ENCODE results near the gene CCDC57. TPM values are rescaled to one million over a fixed set of nuclear protein-coding genes. Genes with fewer than 3 reads are reported as not detected.

The CCDC57 gene
- total RNA-seq, 2 donors from 2014 or later = 19.4 to 58.1 TPM

DNA sequence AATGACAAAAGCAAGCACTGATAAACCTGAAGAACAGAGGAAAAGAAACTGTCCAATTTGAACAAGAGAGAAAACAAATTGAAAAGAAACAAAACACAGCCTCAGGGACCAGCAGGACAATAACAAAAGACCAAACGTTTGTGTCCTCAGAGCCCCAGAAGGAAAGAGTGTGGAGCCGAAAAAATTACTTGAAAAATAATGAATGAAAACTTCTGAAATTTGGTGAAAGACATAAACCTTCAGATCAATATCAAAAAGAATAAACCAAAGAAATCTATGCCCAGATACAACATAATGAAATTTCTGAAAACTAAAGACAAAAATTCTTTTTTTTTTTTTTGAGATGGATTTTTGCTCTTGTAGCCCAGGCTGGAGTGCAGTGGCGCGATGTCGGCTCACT is 45.6 kb downstream of the CCDC57 start:
- DNase-seq (ENCODE audit: low spot score) (no peak), ATAC-seq (ENCODE audit: insufficient number of reproducible peaks, low FRiP score, low read depth) (no peak)
- H3K36me3 ChIP-seq = peaks cover 7% of the 10 kb centered on the region
- no peak overlapping the region for H3K27ac ChIP-seq
- H3K27me3 ChIP-seq (replicated peaks; ENCODE audit: insufficient read depth) = no peaks in the 10 kb centered on the region
- no peak for TF ChIP-seq CTCF (IDR thresholded peaks at IDR 0.05)
- no peaks in the 10 kb centered on the region for H3K4me1 ChIP-seq (ENCODE audit: control insufficient read depth in 1 of 2, low read depth in 2 of 2)
- no peaks in the 10 kb centered on the region for H3K9me3 ChIP-seq
- no peak overlapping the region for H3K4me3 ChIP-seq

GRCh38 chr17:82164853-82165252 is 47.8 kb downstream of the CCDC57 start:
- Histone ChIP-seq H3K27ac (no peak overlapping the region), H3K36me3 (no peaks in the 10 kb centered on the region), H3K9me3 (no peaks in the 10 kb centered on the region), H3K4me1 (ENCODE audit: control insufficient read depth in 1 of 2, low read depth in 2 of 2) (no peaks in the 10 kb centered on the region), H3K4me3 (no peak overlapping the region), H3K27me3 (replicated peaks; ENCODE audit: insufficient read depth) (no peaks in the 10 kb centered on the region)
- DNase-seq (ENCODE audit: low spot score) (no peak), ATAC-seq (ENCODE audit: insufficient number of reproducible peaks, low FRiP score, low read depth) (no peak)
- TF ChIP-seq CTCF (IDR thresholded peaks at IDR 0.05) = no peak

- no peak for TF ChIP-seq CTCF (IDR thresholded peaks at IDR 0.05)
- Histone ChIP-seq H3K4me1 (ENCODE audit: control insufficient read depth in 1 of 2, low read depth in 2 of 2) (no peaks in the 10 kb centered on the region), H3K9me3 (no peaks in the 10 kb centered on the region), H3K27ac (no peak overlapping the region), H3K36me3 (no peaks in the 10 kb centered on the region), H3K27me3 (replicated peaks; ENCODE audit: insufficient read depth) (no peaks in the 10 kb centered on the region), H3K4me3 (no peak overlapping the region)
- ATAC-seq (ENCODE audit: insufficient number of reproducible peaks, low FRiP score, low read depth) (no peak), DNase-seq (ENCODE audit: low spot score) (no peak)
Measured at GRCh38 chr17:82161216-82161615, 51.4 kb downstream of the CCDC57 start.

- Histone ChIP-seq H3K4me3 (no peak overlapping the region), H3K9me3 (no peaks in the 10 kb centered on the region), H3K36me3 (no peaks in the 10 kb centered on the region), H3K27me3 (replicated peaks; ENCODE audit: insufficient read depth) (no peaks in the 10 kb centered on the region), H3K27ac (no peak overlapping the region), H3K4me1 (ENCODE audit: control insufficient read depth in 1 of 2, low read depth in 2 of 2) (no peaks in the 10 kb centered on the region)
- no peak for TF ChIP-seq CTCF (IDR thresholded peaks at IDR 0.05)
- DNase-seq (ENCODE audit: low spot score) = no peak
- no peak for ATAC-seq (ENCODE audit: insufficient number of reproducible peaks, low FRiP score, low read depth)
Measured at GRCh38 chr17:82160075-82160474, 52.6 kb downstream of the CCDC57 start.

GRCh38 chr17:82158825-82159224 is 53.8 kb downstream of the CCDC57 start:
- Histone ChIP-seq H3K4me3 (no peak overlapping the region), H3K4me1 (ENCODE audit: control insufficient read depth in 1 of 2, low read depth in 2 of 2) (no peaks in the 10 kb centered on the region), H3K27me3 (replicated peaks; ENCODE audit: insufficient read depth) (no peaks in the 10 kb centered on the region), H3K36me3 (no peaks in the 10 kb centered on the region), H3K9me3 (no peaks in the 10 kb centered on the region), H3K27ac (no peak overlapping the region)
- DNase-seq (ENCODE audit: low spot score) (no peak), ATAC-seq (ENCODE audit: insufficient number of reproducible peaks, low FRiP score, low read depth) (no peak)
- no peak for TF ChIP-seq CTCF (IDR thresholded peaks at IDR 0.05)
